NCI-H446 (cell line): Measurements from ENCODE around the gene DNAJC17.

Experiments
- DNase-seq, 2 experiments: peaks; one replicate each; lab custom pipeline; 2025; lab: John Stamatoyannopoulos, UW

The DNAJC17 gene

GRCh38 chr15:40830884-40831283 lies 23.6 kb upstream of the DNAJC17 start:
- no peak for DNase-seq

GRCh38 chr15:40829115-40829514 lies 21.8 kb upstream of the DNAJC17 start:
- no peak for DNase-seq

- DNase-seq: no peak
Observed at GRCh38 chr15:40828447-40829036, 21.3 kb upstream of the DNAJC17 start, which contains the start of gene PPP1R14D. Gene PPP1R14D (minus strand): TSS chr15:40828708. CDS start chr15:40828641, 67 bp downstream.

- no peak for DNase-seq
Observed at GRCh38 chr15:40826423-40827075, 19.3 kb upstream of the DNAJC17 start.

GRCh38 chr15:40825661-40826422 lies 18.6 kb upstream of the DNAJC17 start:
- no peak for DNase-seq

GRCh38 chr15:40823572-40824343 lies 16.5 kb upstream of the DNAJC17 start:
- DNase-seq: no peak

GRCh38 chr15:40821195-40821594 lies 13.9 kb upstream of the DNAJC17 start:
- DNase-seq: no peak

- no peak for DNase-seq
Observed at GRCh38 chr15:40819048-40819447, 11.8 kb upstream of the DNAJC17 start.

- DNase-seq: peak in 1 of 2 experiments; percentile 11
Observed at GRCh38 chr15:40815042-40815698, 7.9 kb upstream of the DNAJC17 start.

- DNase-seq: no peak
Observed at GRCh38 chr15:40812721-40813425, 5.6 kb upstream of the DNAJC17 start.

- no peak for DNase-seq
Observed at GRCh38 chr15:40808861-40809450, 1.7 kb upstream of the DNAJC17 start.

GRCh38 chr15:40807888-40808461 lies 702 bp upstream of the DNAJC17 start:
- no peak for DNase-seq

GRCh38 chr15:40806672-40807027 lies 623 bp downstream of the DNAJC17 start:
- DNase-seq: no peak

- DNase-seq: no peak
Observed at GRCh38 chr15:40803688-40804087, 3.6 kb downstream of the DNAJC17 start.

- no peak for DNase-seq
Observed at GRCh38 chr15:40803076-40803475, 4.2 kb downstream of the DNAJC17 start.

- no peak for DNase-seq
Observed at GRCh38 chr15:40799523-40799922, 7.8 kb downstream of the DNAJC17 start.

- no peak for DNase-seq
Observed at GRCh38 chr15:40796512-40796911, 10.8 kb downstream of the DNAJC17 start.

- no peak for DNase-seq
Observed at GRCh38 chr15:40796041-40796440, 11.2 kb downstream of the DNAJC17 start.

GRCh38 chr15:40793216-40793989 lies 13.9 kb downstream of the DNAJC17 start:
- peak in 1 of 2 experiments; percentile 2 for DNase-seq

- no peak for DNase-seq
Observed at GRCh38 chr15:40792394-40792793, 14.9 kb downstream of the DNAJC17 start.
